Right hindlimb (tissue), 1 donor: Measurements from ENCODE around the gene SNX17.

Source experiments
- DNase-seq: peaks from one replicate; pipeline ENCODE4 v3.0.0-alpha.2; 2018

SNX17 gene

GRCh38 chr2:27369471-27370025 is 868 bp upstream of the SNX17 start:
- no peak for DNase-seq

DNA sequence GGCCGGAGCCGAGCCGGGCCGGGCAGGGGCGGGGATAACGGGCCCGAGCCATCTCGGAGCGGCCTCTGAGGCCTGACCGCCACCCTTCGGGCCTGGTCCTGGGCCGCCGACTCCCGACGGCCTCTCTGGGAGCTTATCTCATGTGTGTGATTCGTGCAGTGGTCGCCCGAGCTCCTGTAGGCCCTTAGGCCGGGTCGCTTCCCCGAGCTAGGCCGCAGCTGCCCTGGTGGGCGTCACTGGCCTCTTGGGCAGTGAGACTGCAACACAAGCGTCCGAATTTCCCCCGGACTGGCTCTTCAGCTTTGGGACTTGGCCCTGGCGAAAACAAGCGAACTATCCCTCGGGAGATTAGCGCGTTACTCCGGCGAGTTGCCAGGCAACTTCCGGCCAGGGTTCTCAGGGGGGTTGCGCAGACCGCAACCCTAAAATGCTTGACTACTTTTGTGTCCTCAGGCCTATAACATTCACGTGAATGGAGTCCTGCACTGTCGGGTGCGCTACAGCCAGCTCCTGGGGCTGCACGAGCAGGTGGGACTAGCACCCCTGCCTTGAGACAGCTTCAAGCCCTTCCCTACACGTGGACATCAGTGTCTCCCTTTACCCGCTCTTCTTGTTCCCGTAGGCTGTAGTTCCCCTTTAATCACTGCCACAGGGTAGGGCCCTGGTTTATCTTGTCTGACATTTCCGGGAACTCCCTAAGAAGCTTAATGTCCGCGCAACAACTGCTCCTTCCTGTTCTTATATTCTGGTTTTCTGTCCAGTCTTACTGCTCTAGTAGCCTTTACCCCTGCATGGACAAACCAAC is 602 bp downstream of the SNX17 start:
- peak; percentile 62 for DNase-seq

- no peak for DNase-seq
These were observed 2.5 kb downstream of the SNX17 start for GRCh38 chr2:27372937-27373336.

DNA sequence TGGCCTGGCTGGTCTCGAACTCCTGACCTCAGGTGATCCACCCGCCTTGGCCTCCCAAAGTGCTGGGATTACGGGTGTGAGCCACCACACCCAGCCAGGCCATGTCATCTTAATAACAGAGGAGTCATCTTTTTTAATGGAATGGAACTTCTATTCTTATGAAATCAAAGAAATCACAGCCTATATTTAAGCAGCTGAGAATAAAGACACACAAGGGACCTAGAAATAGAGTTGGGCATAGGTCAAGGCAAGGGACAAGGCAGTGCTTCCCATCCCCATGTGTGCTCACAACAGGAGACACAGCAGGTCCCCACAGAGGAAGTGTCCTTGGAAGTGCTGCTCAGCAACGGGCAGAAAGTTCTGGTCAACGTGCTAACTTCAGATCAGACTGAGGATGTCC is 3.2 kb downstream of the SNX17 start:
- no peak for DNase-seq

DNA sequence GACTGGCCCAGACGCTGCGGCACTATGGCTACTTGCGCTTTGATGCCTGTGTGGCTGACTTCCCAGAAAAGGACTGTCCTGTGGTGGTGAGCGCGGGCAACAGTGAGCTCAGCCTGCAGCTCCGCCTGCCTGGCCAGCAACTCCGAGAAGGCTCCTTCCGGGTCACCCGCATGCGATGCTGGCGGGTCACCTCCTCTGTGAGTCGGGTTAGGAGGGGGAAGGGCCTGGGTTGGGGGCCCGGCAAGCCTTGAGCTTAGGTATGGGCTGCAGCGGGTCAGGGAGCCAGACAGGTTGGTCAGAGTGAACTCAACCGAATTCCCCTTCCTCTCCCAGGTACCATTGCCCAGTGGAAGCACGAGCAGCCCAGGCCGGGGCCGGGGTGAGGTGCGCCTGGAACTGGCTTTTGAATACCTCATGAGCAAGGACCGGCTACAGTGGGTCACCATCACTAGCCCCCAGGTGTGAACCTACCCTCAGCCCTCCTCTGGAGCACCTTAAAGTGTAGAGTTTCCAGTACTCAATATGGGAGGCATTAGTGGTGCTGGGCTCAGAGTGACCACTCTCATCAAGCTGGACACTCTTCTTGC is 5.2 kb downstream of the SNX17 start:
- no peak for DNase-seq

GRCh38 chr2:27376151-27376865 is 5.9 kb downstream of the SNX17 start:
- DNase-seq: no peak

- DNase-seq: no peak
These were observed 6.6 kb downstream of the SNX17 start for GRCh38 chr2:27376866-27377617.

DNA sequence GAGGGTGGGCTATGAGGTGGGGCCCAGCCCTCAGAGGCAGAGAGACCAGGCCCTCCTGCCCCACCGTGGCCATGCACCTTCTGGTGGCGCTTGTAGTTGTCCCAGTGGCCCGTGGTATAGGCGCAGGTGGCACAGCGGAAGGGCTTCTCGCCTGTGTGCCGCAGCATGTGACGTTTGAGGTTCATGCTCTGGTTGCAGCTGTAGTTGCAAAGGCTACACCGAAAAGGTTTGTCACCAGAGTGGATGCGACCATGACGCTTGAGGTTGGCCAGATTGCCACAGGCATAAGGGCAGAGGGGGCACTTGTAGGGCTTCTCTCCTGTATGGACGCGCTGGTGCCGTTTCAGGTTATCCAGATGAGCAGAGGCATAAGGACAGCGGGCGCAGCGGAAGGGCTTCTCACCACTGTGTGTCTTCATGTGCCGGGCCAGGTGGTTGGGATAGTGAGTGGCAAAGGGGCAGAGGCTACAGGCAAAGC is 7.2 kb downstream of the SNX17 start:
- no peak for DNase-seq

DNA sequence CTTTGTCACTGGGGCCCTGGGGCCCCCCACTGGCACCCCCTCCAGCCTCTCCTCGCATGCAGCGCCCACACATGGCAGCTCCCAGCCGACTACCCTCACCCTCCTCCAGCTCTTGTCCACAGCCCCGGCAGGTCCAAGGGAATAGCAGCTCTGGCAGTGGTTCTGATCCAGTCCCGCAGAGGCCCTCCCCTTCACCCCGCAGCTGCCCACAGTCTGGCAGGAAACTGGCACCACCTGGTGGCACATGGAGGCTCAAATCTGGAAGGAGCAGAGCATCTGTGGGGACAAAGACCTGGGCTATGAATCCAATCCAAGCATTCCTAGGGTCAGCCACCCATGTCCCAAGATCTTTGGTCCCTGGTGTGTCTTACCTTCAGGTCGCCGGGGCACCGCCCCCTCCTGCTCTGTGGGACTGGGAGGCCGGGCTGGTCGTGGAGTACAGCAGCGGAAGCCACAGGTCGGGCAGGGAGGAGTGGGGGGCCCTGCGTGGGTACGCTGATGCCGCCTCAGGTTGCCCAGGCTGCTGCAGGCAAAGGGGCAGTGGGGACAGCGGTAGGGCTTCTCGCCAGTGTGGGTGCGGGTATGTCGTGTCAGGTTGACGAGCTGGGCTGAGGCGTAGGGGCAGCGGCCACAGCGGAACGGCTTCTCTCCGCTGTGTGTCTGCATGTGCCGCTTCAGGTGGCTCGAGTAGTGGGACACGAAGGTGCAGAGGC is 7.8 kb downstream of the SNX17 start:
- DNase-seq: peak; percentile 35

GRCh38 chr2:27378809-27379290 is 8.4 kb downstream of the SNX17 start:
- no peak for DNase-seq

- DNase-seq: no peak
These were observed 9.0 kb downstream of the SNX17 start for GRCh38 chr2:27379383-27379835.

DNA sequence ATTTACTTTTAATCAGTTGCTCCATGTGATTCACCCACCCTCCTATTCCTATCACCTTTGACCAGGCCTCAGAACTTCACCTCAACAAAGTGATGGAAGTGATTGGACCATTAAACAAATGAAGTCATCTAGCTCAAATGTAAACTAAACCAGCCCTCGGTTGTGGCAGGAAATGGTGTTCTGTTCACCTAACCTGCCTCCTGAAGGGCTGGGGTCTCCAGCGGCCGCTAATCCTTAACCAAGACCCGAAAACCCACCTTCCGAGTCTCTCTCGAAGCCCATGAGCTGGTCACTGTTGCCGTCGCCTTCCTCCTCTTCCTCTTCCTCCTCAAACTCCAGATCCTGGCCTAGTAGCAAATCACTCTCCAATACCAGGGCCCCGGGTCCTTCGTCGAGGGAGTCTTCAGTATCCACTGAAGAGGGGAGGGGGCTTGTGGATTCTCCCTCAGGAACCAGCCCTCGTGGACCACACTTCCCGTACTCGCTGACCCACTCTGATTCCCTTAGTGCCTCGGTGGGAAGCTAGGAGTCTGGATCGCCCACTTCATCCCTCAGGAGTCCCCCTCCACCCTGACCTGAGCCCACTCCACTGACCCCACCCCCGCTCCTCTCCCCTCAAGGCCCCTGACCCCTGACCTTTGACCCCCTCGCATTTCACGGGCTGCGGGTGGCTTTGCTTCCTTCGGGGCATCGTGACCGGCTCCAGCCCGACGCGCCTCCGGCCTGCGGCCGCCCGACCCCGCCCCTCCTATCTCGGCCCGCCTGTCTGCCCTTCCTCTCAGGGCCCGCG is 9.6 kb downstream of the SNX17 start:
- DNase-seq: no peak

- peak; percentile 98 for DNase-seq
These were observed 10.5 kb downstream of the SNX17 start, which contains the start of gene ZNF513 for GRCh38 chr2:27380626-27381545. Gene ZNF513, minus strand, starts transcription at chr2:27380734. Its CDS starts 208 bp downstream, at chr2:27380526.

DNA sequence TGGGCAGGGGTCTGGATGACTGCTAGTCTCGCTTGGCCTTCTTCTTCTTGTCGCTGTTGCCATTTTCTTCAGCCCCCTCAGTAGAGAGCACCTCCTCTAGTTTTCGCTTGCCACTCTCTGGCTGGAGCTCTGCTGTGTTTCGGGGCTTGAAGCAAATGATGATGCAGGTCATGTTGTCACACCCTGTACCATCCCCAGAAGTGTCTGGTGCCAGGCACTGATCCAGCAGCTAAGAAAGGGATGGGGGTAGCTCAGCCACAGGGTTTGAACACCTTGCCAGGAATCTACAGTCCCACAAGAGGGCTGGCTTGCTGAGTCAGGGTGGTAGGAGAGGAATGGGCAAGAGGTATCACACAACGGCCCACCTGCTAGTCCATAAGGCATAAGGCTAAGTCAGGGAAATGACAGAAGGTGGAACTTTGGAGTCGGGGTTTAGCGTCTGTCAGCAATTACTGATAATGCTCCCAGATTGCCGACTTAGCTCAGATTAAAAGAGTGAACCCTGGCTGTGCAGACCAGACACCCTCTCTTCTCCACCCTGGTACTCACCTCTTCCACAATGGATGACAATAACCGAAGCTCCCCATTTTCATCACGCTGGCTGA is 11.3 kb downstream of the SNX17 start:
- no peak for DNase-seq

GRCh38 chr2:27390822-27391679 is 20.6 kb downstream of the SNX17 start:
- no peak for DNase-seq

DNA sequence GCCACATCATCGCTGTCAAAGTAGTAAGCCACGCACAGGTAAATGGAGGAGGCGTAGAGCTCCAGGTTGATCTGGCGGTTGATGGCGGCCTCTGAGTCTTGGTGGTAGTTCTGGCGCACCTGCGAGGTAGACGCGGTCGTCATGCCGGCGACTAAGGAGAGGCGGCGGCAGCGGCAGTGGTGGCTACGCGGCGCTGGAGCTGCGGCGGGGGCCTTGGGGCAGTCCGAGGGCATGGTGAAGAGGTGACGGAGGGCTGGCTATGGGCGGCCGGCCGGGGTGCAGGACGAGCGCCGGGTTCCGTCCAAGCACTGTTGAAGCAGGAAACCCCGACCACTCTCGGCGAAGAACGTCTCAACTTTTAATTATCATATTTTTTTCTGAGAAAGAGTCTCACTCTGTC is 22.8 kb downstream of the SNX17 start:
- no peak for DNase-seq

- DNase-seq: no peak
These were observed 28.5 kb downstream of the SNX17 start for GRCh38 chr2:27398962-27399361.
